Stimulated activated naive B cell treated with anti-CD40 and anti-IgM and Interleukin-4, amounts not matched to agents 10 μg/mL and 1 μg/mL and 100 μg/mL, for 72 hours (primary cell): ENCODE data around the gene SLC22A3.
"Not testable (repeated sequence)": the region's sequence is repeated elsewhere in the genome, so short reads cannot be mapped to it uniquely, and the experiment has no call there.

Experiments used
- ATAC-seq, 2 donors: fragments of 150-1000 bp; cut with Tn5 transposase; replicated peaks; 2 replicates each; pipeline ENCODE4 v1.10.0; 2021; ENCODE audit warnings: moderate library complexity in 1 of 2
- DNase-seq: peaks from one replicate; pipeline ENCODE4 v3.0.0; 2021
- H3K27ac Mint-ChIP-seq: one replicate; pipeline ENCODE4 v1.8.0; 2022; ENCODE audit warnings: mild to moderate bottlenecking, mixed read lengths
- H3K27me3 Mint-ChIP-seq, 2 donors: one replicate each; pipeline ENCODE4 v1.8.0; 2022; ENCODE audit warnings: mixed read lengths in 2 of 2
- H3K36me3 Mint-ChIP-seq, 2 donors: one replicate each; pipeline ENCODE4 v1.8.0; 2022; ENCODE audit warnings: mixed read lengths in 2 of 2, mild to moderate bottlenecking in 1 of 2
- H3K4me1 Mint-ChIP-seq, 2 donors: one replicate each; pipeline ENCODE4 v1.8.0; 2022; ENCODE audit warnings: mixed read lengths in 2 of 2, mild to moderate bottlenecking in 1 of 2
- H3K4me3 Mint-ChIP-seq, 2 donors: one replicate each; pipeline ENCODE4 v1.8.0; 2022; ENCODE audit warnings: mild to moderate bottlenecking in 2 of 2, mixed read lengths in 2 of 2, moderate library complexity in 1 of 2
- H3K9me3 Mint-ChIP-seq, 2 donors: one replicate each; pipeline ENCODE4 v1.8.0; 2022; ENCODE audit warnings: mixed read lengths in 2 of 2, mild to moderate bottlenecking in 1 of 2

Gene SLC22A3

GRCh38 chr6:160348223-160349019 lies at the start of gene SLC22A3:
SLC22A3 (plus strand) TSS chr6:160348378; CDS start chr6:160348420, 42 bp downstream.
- H3K4me3 Mint-ChIP-seq: peak within 1 kb of the TSS; percentile 18 to 35
- no peaks in the 10 kb centered on the region for H3K36me3 Mint-ChIP-seq
- H3K9me3 Mint-ChIP-seq: no peaks in the 10 kb centered on the region
- DNase-seq: no peak
- H3K4me1 Mint-ChIP-seq: peaks cover 0 to 7% of the 10 kb centered on the region in 2 donors
- ATAC-seq: peak in 1 of 2 donors; percentile 14
- H3K27me3 Mint-ChIP-seq: peaks cover 45 to 71% of the 10 kb centered on the region in 2 donors
- H3K27ac Mint-ChIP-seq: no peak within 1 kb of the TSS

- Mint-ChIP-seq H3K27ac (no peak overlapping the region), H3K9me3 (peaks cover 8 to 11% of the 10 kb centered on the region in 2 donors), H3K4me1 (no peaks in the 10 kb centered on the region), H3K4me3 (no peak overlapping the region), H3K27me3 (peaks cover 3 to 15% of the 10 kb centered on the region in 2 donors), H3K36me3 (no peaks in the 10 kb centered on the region)
- ATAC-seq: no peak
- no peak for DNase-seq
These were observed 48.6 kb upstream of the SLC22A3 start for GRCh38 chr6:160299559-160299958.

GRCh38 chr6:160300076-160300695 lies 48.0 kb upstream of the SLC22A3 start:
- Mint-ChIP-seq H3K4me3 (no peak overlapping the region), H3K36me3 (no peaks in the 10 kb centered on the region), H3K27me3 (peaks cover 8 to 16% of the 10 kb centered on the region in 2 donors), H3K4me1 (no peaks in the 10 kb centered on the region), H3K9me3 (peaks cover 10 to 12% of the 10 kb centered on the region in 2 donors), H3K27ac (no peak overlapping the region)
- DNase-seq: no peak
- ATAC-seq: no peak

- no peak for ATAC-seq
- Mint-ChIP-seq H3K36me3 (no peaks in the 10 kb centered on the region), H3K4me1 (no peaks in the 10 kb centered on the region), H3K4me3 (no peak overlapping the region), H3K27ac (no peak overlapping the region), H3K27me3 (peaks cover 8 to 16% of the 10 kb centered on the region in 2 donors), H3K9me3 (peaks cover 10 to 12% of the 10 kb centered on the region in 2 donors)
- no peak for DNase-seq
These were observed 46.8 kb upstream of the SLC22A3 start for GRCh38 chr6:160301339-160301738.

GRCh38 chr6:160302431-160303082 lies 45.6 kb upstream of the SLC22A3 start:
- not testable (repeated sequence) for H3K27ac Mint-ChIP-seq

GRCh38 chr6:160303806-160304205 lies 44.4 kb upstream of the SLC22A3 start:
- Mint-ChIP-seq H3K4me3 (no peak overlapping the region), H3K4me1 (no peaks in the 10 kb centered on the region), H3K27me3 (peaks cover 8 to 10% of the 10 kb centered on the region in 2 donors), H3K27ac (no peak overlapping the region), H3K36me3 (no peaks in the 10 kb centered on the region), H3K9me3 (peaks cover 9 to 12% of the 10 kb centered on the region in 2 donors)
- no peak for ATAC-seq
- DNase-seq: no peak

More at GRCh38 chr6:160302431-160303082, 45.6 kb upstream of the SLC22A3 start:
- peaks cover 10 to 12% of the 10 kb centered on the region in 2 donors for H3K9me3 Mint-ChIP-seq
- H3K4me3 Mint-ChIP-seq, ATAC-seq, H3K27me3 Mint-ChIP-seq, H3K4me1 Mint-ChIP-seq, H3K36me3 Mint-ChIP-seq, DNase-seq: not testable (repeated sequence)

GRCh38 chr6:160305926-160306713 lies 42.1 kb upstream of the SLC22A3 start:
- Mint-ChIP-seq H3K27me3 (peaks cover 5 to 8% of the 10 kb centered on the region in 2 donors), H3K36me3 (peaks cover 0 to 1% of the 10 kb centered on the region in 2 donors), H3K27ac (no peak overlapping the region), H3K4me1 (no peaks in the 10 kb centered on the region), H3K9me3 (peaks cover 20 to 28% of the 10 kb centered on the region in 2 donors), H3K4me3 (no peak overlapping the region)
- ATAC-seq: no peak
- no peak for DNase-seq

GRCh38 chr6:160309718-160310117 lies 38.5 kb upstream of the SLC22A3 start:
- no peak for DNase-seq
- Mint-ChIP-seq H3K36me3 (peaks cover 4 to 5% of the 10 kb centered on the region in 2 donors), H3K4me1 (no peaks in the 10 kb centered on the region), H3K27ac (no peak overlapping the region), H3K4me3 (no peak overlapping the region), H3K27me3 (peaks cover 0 to 3% of the 10 kb centered on the region in 2 donors), H3K9me3 (peaks cover 30 to 33% of the 10 kb centered on the region in 2 donors)
- ATAC-seq: no peak

GRCh38 chr6:160312900-160313299 lies 35.3 kb upstream of the SLC22A3 start:
- H3K27ac Mint-ChIP-seq: no peak overlapping the region
- no peaks in the 10 kb centered on the region for H3K4me1 Mint-ChIP-seq
- ATAC-seq (no peak), DNase-seq (no peak)
- peaks cover 4 to 5% of the 10 kb centered on the region in 2 donors for H3K36me3 Mint-ChIP-seq
- no peaks in the 10 kb centered on the region for H3K27me3 Mint-ChIP-seq
- no peak overlapping the region for H3K4me3 Mint-ChIP-seq
- H3K9me3 Mint-ChIP-seq: peaks cover 33 to 37% of the 10 kb centered on the region in 2 donors

GRCh38 chr6:160315310-160315709 lies 32.9 kb upstream of the SLC22A3 start:
- ATAC-seq (no peak), DNase-seq (no peak)
- Mint-ChIP-seq H3K4me1 (no peaks in the 10 kb centered on the region), H3K27ac (no peak overlapping the region), H3K9me3 (peaks cover 24 to 26% of the 10 kb centered on the region in 2 donors), H3K27me3 (peaks cover 0 to 6% of the 10 kb centered on the region in 2 donors), H3K36me3 (peaks cover 4 to 5% of the 10 kb centered on the region in 2 donors), H3K4me3 (no peak overlapping the region)

- no peak for DNase-seq
- Mint-ChIP-seq H3K27ac (no peak overlapping the region), H3K9me3 (peaks cover 20 to 21% of the 10 kb centered on the region in 2 donors), H3K27me3 (peaks cover 0 to 6% of the 10 kb centered on the region in 2 donors), H3K4me3 (no peak overlapping the region), H3K4me1 (no peaks in the 10 kb centered on the region), H3K36me3 (peaks cover 2 to 5% of the 10 kb centered on the region in 2 donors)
- ATAC-seq: no peak
These were observed 31.9 kb upstream of the SLC22A3 start for GRCh38 chr6:160316261-160316660.

- H3K27me3 Mint-ChIP-seq: peaks cover 0 to 6% of the 10 kb centered on the region in 2 donors
- H3K27ac Mint-ChIP-seq: no peak overlapping the region
- H3K4me1 Mint-ChIP-seq: no peaks in the 10 kb centered on the region
- no peak overlapping the region for H3K4me3 Mint-ChIP-seq
- DNase-seq (no peak), ATAC-seq (no peak)
- H3K9me3 Mint-ChIP-seq: peaks cover 9 to 10% of the 10 kb centered on the region in 2 donors
- peaks cover 0 to 3% of the 10 kb centered on the region in 2 donors for H3K36me3 Mint-ChIP-seq
These were observed 28.9 kb upstream of the SLC22A3 start for GRCh38 chr6:160319246-160319645.

- peaks cover 6 to 14% of the 10 kb centered on the region in 2 donors for H3K9me3 Mint-ChIP-seq
- no peaks in the 10 kb centered on the region for H3K4me1 Mint-ChIP-seq
- peaks cover 9 to 14% of the 10 kb centered on the region in 2 donors for H3K27me3 Mint-ChIP-seq
- DNase-seq (no peak), ATAC-seq (no peak)
- H3K36me3 Mint-ChIP-seq: peaks cover 0 to 3% of the 10 kb centered on the region in 2 donors
- no peak overlapping the region for H3K4me3 Mint-ChIP-seq
- no peak overlapping the region for H3K27ac Mint-ChIP-seq
These were observed 26.3 kb upstream of the SLC22A3 start for GRCh38 chr6:160321729-160322505.
